Activated CD4-positive, CD25-positive, alpha-beta regulatory T cell treated with anti-CD3 and anti-CD28 coated beads, Interleukin-2, amount 50 U/mL, for 24 hours (primary cell): ENCODE results near the gene ALDH1A1.

Source experiments
- ATAC-seq, 2 donors: fragments of 150-1000 bp; cut with Tn5 transposase; one replicate each; pipeline ENCODE4 v1.10.0; 2021; ENCODE audit warnings: mild to moderate bottlenecking in 1 of 2, moderate library complexity in 1 of 2

The ALDH1A1 gene

DNA sequence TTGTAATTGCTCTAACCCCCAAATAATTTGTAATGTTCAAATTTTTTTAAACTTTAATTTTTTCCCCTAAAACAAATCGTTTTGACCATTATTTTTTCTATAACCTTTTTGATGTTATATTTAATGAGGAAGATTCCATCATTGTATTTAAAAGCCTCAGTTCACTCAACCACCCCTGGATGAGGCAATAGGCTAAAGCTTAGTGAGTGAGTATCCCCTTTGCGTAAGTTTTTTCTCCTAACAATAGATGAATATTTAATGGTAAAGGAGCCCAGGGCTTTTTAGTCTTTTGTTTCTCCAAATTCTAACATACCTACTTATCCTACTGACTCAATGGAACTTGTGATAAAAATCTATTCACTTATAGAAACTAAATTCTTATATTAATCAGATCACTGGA lies 38.1 kb downstream of the ALDH1A1 start:
- ATAC-seq, result no peak

DNA sequence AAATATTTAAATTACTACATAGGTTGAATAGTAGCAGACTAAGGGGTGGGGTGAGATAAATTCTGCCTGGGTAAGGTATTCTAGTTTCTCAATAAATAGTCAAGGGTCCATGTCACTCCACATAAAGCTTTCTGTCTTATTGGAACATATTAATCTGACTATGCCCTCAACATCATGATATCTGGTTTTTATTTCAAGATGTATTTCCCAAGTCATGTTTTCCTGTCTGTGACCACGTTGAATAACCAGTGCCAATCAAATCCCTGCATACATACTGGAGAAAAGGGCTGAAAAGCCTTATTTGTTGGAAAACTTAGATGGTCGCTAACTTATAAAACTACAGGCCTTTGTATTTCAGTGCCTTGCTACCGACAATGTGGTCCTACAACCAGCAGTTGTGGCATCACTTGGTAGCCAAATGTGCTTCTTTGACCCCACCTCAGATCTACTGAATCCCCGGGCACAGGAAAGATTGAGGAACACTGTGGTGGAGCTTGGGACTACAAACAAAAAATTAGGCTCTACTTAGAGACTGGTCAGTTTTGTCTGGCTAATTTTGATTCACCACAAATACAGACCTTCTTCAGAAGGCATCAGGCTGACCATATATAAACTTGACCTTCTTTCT lies 39.4 kb downstream of the ALDH1A1 start:
- ATAC-seq, result no peak

DNA sequence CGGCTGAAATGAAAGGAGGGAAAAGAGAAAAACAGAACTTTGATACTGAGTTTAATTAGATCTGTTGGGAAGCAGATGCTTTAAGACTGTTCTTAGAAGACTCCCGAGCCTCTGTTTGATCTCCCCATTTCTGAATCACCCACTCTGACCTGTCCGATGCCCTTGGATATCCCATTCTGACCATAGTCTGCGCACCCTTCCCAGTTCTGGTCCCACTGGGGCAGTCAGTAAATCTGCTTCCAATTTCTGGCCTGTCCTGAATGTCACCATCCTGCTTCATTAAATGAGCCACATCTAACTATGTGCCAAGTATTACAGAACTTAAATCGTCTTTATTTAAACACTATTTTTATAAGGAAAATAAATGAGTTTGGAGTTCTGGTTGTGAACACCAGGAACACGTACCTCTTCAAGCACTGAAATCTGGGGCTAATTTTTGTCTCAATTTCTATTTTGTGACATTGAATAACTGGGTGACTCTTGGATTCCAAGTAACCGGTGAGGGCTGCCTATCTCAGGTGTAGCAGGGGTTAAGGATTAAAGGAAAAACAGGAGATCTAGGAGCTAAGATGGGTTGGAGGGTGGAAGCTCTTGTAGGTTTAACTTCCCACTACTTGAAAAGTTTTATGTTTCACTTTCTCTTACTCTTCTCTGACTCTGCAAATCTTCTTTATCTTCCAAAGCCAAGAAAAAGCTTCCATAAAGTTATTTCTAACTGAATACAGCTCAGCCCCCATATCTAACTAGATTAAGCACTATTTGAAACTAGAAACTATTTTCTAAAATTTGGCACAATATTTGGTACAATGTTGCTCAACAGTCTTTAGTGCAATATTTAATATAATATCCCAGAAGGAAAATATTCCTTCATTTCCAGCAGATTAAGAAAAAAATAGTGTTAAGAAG lies 40.1 kb downstream of the ALDH1A1 start:
- ATAC-seq, result no peak

DNA sequence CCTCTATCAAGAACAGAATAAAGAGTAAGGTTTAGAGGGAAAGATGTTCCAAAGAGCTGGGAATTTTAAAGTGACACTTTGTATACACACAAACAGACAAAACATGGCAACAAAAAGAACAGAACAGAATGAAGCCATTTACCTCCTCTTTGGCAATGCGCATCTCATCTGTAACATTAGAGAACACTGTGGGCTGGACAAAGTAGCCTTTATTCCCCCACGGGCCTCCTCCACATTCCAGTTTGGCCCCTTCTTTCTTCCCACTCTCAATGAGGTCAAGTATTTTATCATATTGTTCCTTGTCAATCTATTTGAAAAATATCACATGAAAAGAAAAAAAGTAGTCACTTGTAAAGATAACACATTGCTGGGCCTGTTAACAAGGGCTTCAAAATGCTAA lies 41.0 kb downstream of the ALDH1A1 start:
- no peak for ATAC-seq

DNA sequence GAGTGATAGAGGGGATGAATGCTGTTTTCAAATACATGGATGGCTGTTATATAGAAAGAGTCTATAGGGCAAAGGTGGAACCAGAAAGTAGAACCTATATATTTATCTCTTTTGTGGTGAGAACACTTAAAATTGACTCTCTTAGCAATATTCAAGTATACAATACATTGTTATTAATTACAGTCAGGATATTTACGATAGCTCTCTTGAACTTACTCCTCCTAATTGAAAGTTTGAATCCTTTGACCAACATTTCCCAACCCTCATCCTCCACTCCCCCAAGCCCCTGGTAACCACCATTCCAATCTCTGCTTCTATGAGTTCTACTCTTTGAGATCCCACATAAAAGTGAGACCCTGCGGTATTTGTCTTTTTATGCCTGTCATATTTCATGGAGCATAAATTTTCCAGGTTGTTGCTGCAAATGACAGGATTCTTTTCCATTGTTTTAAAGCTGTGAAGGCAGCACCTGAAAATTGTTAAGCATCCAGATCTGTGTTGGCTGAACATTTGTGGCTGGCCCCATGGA lies 41.5 kb downstream of the ALDH1A1 start:
- ATAC-seq, result no peak

DNA sequence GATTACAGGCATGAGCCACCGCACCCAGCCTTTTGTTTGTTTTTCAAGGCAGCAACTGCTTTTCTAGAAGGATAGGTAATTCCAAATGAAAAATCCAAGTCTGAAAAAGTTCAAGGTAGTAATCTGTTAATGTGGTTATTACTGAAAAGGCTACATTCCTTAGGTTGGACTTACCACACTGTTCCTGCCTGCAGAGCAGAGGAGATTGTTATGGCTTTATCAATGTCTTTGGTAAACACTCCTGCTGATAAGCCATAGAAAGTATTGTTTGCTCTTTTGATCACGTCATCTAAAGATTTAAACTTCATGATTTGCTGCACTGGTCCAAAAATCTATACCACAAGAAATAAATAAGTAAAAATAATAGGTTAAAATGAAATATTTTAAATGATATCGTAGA lies 43.4 kb downstream of the ALDH1A1 start:
- no peak for ATAC-seq

DNA sequence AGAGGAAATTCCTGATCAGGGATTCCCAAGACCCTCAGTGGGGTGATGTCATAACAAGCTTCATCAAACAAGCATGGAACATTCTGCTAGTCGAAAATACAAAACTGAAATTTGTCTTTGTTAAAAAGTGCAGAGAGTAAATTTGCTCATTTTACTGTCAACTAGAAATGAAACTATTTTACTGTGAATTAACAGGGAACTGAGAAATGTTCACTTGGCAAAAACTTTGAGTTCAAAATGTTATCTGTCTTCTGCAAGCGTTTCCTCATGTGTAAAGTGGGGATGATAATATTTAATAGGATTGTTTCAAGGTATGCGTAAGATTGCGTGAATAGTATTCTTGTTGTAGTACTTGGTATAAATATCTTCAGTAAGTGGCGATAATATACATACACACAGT lies 45.4 kb downstream of the ALDH1A1 start:
- ATAC-seq, result no peak

DNA sequence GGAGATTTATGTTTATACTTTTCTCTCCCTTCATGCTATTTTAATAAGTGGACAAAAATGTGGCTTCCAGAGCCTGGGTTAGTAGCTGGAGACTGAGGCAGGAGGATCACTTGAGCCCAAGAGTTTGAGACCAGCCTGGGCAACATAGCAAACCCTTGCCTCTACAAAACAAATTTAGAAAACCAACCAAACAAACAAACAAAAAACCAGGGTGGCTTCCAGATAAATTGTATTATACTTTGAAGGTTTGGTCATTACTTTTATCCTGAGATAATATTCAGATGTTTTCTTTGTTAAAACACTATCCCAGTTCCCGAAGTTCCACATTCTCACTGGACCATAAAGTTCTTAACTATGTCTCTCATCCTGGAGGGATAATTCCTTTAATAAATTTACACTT lies 46.0 kb downstream of the ALDH1A1 start:
- ATAC-seq, result no peak

DNA sequence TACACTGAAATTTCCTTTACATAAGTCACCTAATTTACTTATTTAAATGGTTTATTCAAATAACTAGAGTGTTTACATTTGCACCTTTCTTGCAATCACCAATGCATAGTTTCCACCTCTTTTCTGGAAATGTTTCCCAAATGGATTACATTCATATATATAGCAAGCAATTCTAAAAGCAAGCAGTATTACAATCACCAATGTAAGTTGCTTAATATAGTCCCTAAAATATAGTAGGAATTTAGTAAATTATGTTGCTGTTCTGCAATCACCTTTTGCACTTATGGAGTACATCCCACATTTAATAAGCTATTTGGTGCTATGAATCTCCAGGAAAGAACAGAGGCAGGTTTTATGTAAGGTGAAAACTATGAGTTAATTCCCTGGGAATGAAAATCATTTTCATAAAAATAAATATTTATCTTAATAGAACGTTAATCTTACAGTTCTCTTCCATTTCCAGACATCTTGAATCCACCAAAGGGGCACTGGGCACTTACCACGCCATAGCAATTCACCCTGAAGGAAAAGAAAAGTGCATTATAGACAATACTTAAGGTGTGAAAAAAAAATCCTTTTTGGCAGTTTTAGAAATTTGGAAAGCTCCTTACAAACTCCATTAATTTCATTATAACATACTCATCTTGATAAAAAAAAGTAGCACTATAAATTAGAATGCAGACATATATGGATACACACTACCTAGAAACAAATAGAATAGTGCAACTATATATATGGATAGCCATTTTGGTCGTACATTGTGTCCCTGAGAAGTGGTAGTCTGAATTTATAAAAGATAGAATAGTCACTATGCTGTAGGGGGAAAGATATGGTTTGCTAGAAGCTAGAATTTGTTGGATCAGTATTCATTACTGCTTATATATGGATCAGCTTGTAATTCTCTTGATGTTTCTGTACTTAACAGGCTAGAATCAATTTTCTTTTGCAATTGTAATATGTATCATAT lies 47.1 kb downstream of the ALDH1A1 start:
- no peak for ATAC-seq

DNA sequence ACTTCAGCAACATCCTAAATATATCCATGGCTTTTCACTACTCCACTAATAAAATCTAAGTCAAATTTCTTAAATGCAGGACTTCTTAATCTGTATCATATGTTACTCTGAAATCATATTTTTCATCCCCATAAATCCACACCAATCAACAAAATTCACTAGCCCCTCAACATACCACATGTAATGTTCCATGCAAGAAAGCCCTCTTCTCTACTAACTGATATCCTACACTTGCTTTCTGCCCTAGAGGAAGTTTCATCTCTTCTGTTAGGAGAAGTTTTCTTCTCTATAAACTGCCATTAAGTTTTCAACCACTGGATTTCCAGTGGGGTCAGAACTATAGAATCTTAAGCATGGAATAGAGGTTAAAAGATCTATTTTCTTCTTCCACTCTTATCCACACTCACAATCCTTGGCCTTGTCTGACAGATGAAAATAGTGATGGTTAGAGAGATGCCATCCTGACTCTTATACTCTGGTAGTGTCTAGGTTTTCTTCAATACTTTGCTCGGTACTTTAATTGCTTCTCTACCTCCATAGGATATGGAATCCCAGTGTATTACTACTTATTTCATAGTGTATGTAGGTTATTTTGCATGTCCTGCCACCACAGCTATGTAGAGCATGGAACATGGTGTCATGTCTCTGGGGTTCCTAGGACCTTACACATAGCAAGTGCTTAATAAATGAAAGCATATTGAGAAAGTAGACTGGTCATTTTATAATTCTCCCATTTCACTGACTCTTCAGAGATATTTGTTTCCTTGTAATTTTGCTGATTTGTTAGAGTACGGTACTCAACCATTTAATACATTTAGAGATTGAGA lies 48.4 kb downstream of the ALDH1A1 start:
- no peak for ATAC-seq

DNA sequence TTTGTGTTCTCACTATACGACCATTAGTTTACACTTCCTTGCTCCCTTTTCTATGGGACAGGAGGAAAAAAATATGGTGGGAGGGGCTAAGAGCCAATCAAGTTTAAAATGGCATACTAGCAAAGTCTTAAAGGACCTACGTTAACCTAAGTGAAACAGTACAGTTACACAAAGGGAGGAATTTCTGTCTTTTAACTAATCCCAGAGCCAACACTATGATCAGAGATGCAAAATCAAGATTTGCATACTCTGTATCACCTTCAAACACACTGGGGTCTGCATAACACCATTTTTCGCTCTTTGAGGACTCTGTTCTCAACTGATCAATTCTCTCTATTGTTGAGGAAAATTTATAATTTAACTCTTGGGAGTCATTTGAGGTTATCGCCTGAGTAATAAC lies 49.8 kb downstream of the ALDH1A1 start:
- ATAC-seq, result no peak

DNA sequence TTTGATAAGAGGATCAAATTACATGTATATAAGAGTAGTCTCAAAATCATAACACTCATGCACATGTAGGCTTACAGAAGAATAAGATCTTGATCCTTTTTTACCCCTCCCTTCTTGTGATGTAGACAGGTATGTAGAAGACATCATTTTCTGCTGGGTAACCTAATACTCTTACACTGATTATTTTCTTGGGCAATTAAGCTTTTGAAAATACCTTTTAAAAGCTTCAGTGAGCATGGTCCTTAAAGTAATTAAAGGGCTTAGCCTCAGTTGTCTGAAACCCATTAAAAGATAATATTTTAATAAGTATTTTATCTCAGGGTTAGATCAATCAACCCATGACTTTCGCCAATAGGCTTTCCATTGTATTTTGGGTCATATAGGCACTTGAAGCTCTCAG lies 50.6 kb downstream of the ALDH1A1 start:
- no peak for ATAC-seq

DNA sequence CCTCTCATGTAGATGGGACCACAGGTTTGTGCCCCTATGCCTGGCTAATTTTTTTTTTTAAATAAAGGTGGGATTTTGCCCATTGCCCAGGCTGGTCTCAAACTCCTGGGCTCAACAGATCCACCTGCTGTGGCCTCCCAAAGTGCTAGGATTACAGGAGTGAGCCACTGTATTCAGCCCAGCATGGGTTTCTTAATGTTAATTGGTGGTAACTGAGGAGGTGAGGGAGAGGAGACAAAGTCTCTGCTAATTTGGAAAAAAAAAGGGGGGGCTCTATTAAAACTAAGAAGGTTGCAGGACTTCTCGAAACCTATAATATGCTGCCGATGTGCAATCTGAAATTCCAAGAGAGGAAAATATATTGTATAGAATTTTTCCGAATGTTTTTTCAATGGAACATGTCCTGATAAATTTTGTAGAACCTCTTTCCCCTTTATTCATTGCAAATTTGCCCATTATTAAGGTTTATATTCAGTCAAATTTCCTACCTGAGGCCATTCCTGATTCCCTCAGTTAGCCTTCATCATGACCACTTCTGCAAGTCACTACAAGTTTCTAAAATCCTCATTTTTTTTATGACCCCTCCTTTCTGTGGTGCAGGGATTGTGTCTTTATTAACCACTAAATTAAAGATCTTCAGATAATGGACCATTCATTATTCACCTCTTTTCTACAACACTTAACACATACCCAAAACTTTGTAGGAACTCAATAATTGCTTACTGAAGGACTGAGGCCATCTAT lies 52.9 kb downstream of the ALDH1A1 start:
- ATAC-seq, result no peak

DNA sequence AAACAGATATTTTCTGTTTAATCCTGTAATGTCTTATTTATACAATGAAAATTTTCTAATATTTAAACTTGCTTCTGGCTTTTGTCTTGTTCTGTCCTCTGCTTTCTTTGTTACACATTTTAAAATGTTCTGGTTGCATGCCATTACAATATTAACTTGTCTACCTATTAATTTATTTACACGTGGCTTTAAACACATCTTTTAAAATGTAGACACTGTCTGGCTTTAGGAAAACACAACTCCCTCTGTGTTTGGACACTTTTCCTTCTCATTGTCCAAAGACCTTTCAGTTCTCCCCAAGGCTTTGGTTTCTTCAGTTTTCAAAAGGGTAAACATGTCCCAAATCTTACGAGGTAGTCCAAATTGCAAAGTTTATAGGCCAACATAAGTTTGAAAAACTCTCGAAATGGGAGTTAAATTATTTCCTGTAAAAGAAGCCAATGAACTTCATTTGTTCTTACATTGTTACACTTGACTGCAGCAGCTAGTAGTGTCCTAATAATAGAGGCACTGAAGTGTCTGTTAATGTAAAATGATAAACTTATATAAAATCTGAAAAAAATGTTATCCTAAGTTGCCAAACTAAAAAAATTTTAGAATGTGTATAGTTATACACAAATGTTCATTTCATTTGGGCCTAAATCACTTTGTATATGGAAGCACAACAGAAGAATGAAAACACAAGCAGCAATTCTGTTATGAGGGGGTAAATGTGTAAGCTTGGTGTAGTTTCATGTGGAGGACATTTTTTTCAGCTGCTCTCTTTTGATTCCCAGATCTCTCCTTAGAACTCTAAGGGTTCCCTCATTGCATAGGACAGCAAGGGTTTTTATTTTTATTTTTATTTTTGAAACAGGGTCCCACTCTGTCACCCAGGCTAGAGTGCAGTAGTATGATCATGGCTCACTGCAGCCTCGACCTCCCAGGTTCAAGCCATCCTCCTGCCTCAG lies 53.8 kb downstream of the ALDH1A1 start:
- ATAC-seq, result no peak

DNA sequence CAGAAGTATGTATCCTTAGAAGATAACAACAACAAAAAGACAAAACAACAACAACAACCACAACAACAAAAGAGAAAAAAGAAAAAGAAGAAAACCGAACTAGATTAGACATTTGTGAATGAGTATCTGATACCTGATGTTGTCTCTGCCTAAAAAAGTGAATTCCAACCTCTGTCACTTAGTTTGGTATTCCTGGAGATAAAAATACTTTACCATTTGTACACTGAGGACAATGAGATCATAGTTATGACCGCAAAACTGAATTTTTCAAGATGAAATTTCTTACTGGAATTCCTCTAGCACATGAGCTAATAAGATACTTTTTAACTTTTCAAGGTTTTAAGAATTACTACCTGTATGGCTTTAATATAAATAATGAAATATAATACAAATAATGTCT lies 54.5 kb downstream of the ALDH1A1 start:
- no peak for ATAC-seq

DNA sequence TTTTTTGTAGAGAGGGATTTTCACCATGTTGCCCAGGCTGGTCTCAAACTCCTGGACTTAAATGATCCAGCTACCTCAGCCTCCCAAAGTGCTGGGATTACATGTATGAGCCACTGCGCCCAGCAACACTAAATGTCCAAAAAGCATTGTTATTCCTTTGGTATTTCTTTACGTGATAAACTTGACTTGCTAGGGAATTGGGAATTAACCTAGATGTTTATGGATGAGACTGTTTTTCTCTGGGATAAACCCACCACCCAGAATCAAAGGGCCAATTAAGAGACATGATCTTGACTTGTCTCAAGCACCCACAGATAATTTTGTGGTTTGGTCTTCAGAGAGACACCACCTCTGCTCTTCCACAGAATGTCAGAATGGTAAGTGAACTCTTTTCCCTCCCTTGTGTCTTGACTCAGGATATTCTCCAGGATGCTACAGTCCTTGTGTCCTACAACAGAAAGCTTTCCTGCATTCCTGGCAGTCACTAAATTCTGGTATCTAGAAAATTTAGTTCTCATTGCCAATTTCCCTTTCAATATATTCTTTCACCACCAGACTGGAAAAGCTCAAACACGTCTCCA lies 55.7 kb downstream of the ALDH1A1 start:
- ATAC-seq, result no peak

DNA sequence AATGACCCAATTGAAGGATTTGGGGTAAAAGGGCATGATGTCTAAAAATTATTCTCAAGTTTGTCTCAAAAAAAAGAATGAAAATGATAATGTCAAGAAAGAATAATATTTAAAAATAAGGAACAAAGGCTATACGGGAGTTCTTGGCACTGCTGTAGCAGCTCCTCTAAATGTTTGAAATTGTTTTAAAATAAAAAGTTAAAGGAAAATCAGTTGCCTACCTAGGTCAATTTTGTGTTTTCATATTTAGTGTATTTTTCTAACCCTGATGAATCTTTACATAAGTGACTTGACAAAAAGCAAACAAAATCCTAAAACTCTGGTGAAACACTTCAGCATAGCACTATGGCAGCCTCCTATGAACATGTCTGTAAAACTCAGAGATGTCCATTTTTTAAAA lies 56.4 kb downstream of the ALDH1A1 start:
- no peak for ATAC-seq

DNA sequence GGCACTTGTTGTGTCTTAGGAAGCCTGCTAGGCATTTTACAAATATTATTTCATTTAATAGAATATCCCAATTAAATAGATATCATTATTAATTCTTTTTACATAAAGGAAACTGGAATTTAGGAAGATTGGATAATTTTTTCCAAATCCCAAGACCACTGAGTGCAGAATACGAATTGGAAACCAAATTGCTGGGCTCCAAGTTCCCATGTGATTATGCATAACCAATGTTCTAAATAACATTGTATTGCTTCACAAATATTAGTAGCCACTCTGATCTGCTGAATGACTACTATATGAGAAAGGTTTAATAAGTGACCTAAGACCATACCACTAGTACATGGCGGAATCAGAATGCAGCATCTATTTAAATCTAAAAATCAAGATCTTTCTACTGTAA lies 57.7 kb downstream of the ALDH1A1 start:
- ATAC-seq, result no peak

DNA sequence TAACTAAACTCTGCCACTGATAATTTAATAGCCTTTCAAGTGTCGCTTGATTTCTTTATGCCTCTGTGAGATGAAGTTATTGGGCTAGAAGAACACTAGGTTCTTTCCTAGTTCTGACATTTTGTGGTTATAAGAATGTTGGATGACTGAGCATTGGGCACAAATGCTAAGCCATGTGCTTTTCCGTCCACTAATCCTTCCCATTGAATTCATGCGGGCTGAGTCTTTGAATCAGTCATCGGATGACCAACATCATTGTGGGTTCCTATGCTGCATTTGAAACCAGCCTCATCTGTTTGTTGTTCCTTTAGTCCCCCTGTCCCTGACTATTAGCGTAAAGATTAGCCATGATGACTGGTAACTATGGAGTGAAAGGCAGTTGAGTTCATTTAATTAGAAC lies 58.5 kb downstream of the ALDH1A1 start:
- ATAC-seq, result no peak

DNA sequence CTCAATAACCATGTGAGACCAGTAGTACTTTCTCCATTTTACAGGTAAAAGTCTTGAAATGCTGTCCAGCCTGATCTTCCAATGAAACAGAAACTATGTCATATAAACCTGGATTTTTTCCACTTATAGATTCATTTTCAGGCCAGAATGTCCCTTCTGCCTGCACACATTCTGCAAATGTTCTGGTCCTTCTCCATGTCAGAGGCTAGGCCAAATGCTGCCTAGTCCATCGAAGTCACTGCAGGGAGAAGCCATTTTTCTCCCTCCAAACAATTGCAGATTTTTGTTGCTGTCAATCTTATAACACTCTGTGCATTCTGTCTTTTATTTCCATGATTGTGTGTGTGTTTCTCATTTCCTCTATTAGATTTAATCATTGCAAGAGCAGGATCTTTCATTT lies 59.4 kb downstream of the ALDH1A1 start:
- no peak for ATAC-seq
